ENCODE data around the gene BAIAP2L1.
A peak's percentile ranks its signal among the peaks of the same experiment; 100 is the strongest.

The BAIAP2L1 gene

DNA sequence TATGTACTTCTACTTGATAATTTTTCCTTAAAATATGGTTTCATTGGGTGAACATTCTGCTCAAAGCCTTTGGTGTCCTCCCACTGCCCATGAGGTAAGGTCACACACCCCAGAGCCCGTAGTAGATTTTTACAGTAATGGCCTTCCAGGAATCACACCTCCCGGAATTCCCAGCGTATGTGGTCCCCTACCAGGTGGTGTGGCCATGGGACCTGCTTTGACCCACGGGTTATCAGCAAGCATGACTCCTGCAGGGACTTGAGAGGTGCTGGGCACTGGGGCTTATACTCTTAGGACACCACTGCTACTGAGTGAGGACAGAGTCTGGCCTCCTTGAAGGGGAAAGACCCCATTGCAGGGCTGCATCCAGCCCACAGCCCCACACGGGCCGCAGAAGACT, 42.2 kb downstream of the BAIAP2L1 start:
- DNase-seq (ENCODE audit: low read depth, low spot score), result no peak

DNA sequence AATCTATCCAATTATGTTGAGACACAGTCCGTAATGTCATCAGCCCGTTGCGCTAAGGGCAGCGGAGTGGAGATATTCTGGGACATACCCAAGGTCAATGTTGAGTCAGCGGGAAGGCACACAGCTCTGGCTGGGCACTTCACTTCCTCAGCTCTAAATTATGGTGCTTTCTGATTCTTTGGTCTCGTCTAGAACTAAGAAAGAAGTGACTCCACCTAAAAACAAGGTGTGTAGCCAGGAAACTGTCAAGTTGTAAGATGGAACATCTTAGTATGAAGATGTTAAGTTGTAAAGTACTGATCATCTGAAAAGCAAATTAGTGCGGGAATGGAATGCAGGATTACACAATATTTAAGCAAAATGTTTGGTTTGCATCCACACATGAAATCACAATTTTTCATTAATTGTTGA, 43.1 kb downstream of the BAIAP2L1 start:
- DNase-seq (ENCODE audit: low read depth, low spot score), result peak; percentile 60

DNA sequence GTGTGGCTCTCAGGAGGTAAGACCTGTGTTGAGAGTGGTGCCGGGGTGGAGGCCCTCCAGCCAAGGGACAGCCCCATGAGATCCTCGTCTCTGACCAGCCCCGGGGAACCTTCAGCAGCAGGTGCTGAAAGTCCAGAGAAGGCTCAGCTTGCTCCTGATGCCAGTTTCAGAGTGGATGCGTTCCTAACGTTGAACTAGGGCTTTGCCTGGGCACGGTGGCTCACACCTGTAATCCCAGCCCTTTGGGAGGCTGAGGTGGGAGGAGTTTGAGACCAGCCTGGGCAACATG, 45.7 kb downstream of the BAIAP2L1 start:
- DNase-seq (ENCODE audit: low read depth, low spot score), result no peak

DNA sequence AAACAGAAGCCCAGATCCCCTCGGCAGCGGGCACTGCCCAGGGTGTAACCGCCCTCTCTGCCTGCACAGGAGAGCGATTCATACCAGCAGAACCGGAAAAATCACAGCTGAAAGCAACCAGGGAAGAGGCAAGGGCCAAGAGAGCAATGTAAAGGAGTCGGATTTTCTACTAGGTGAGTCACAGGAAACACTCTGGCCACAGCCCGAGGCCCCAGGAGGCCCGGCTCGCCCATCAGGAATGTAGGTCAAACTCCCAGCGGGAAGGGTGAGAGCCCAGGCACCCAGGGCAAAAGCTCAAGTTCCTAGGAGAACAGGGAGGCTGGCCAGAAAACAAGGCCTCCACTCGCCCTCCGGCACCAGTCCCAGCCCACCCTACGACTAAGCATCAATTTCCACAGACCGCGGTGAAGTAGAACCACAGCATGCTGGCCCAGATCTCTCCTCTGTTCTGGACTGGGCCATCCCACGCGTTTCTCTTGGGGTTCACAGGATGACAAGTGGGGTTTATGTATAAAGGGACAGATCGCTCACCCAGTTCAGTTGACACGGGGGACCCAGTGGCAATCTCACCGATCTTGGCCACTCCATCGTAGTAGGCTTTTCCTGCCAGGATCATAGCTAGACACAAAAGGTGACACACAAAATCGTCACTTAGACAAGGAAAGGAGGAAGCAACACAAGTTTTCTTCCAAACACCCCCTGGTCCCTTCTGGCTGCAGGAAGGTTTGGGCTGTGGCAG, 46.2 kb downstream of the BAIAP2L1 start:
- DNase-seq (ENCODE audit: low read depth, low spot score), result peak; percentile 89

DNA sequence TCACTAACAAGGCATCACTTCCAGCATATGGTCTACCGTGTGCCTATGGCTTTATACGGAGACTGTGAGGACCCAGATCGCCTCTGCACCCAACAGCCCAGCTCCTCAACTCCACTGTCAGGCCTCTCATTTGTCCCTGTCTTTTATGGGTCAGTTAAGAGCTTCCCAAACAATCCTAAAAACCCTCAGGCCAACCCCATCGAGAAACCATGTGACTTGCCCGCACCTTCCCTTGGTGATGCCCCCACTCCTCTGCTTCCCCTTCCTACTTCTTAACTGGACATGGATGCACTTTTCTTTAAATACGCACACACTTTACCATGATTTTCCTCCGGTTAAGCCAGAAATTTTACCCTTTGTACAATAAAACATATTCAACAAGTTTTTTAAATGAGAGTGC, 46.8 kb downstream of the BAIAP2L1 start:
- no peak for DNase-seq (ENCODE audit: low read depth, low spot score)

DNA sequence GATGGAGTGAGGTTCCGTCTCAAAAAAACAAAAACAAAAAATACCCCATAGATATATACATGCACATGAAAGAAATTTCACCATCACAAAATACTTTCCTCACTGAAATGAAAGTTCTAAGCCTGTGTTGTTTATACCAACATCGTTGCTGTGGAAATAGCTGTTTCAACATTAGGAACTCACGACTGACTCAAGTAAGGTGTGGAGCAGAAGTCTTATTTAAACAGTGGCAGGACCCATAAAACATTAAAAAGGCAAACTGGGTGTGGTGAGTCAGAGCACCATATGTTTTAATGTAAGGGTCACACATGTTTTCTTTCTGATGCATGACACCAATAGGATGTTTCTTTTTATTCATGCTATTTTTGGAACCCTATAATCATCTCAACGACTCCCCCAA, 48.3 kb downstream of the BAIAP2L1 start:
- DNase-seq (ENCODE audit: low read depth, low spot score), result peak; percentile 26

DNA sequence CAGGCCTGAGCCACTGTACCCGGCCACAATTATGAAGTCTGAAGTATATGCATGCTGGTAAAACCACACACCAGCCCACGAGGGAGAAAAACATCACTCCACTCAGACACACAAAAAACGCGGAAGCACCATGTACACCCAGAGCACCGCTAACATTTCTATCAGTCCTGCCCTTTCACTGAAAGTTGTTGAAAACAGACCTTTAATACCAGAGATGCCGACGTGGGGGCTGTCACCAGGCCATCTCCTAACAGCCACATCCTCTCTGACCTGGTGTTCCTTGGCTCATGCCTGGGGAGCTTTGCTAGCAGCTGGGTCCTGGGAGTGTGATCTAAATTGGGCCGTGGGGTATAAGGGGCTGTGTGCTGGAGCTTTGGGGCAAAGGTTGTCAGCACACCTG, 49.8 kb downstream of the BAIAP2L1 start:
- no peak for DNase-seq (ENCODE audit: low read depth, low spot score)

DNA sequence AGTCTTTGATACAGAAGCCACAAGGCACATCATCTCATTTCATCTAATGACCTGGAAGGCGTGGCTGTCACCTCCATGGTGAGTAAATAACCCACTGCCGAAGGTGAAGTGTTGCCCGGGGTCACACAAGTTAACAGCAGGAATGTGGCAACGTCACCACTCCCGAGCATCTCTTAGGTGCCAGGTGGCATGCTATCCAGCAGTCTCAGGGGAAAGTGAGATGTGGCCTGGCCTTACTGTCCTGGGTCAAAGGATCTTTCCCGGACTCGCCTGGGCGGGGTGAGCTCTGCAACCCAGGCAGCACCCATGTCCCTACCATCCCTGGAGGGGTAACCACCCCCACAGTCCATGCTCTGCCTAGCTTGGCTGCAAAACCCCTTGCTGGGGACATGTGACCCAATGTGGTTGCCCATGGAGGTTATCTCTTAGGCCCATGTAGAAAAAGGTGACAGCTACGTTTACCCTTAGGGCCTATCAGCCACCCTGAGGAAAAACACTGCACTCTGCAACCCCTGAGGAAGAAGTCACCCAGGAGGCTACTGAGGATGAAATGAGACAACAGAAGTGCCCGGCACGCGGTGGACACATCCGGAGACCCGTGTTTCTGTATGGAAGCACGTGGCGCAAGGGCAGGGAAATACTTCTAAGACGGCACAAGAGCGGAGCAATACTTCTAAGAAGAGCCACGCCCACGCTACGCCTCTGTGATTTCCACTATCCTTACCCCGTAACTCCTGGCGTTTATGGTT, 52.0 kb downstream of the BAIAP2L1 start:
- DNase-seq (ENCODE audit: low read depth, low spot score), result no peak

DNA sequence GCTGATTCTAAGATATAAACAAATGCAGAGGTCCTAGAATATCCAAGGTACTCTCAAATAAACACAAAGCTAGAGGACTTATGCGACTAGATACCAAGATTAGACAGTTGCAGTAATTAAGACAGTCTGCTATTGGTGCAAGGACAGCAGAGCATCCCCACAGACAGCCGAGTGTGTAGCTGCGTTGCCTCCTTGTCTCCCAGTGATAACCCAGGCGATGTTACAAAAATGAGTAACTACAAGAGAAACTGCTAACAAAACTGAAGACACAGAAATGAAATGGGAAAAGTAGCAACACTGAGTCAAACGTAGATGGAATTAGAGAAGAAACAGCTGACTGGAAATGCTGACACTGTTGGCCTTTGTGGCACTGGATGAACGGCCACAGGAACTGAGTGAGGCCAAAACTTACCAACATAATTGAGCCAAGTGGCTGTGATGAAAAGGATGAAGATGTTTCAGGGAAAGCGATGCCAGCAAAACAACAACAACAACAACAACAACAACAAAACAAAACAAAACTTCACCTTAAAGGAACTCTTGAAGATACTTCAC, 54.3 kb downstream of the BAIAP2L1 start:
- no peak for DNase-seq (ENCODE audit: low read depth, low spot score)

DNA sequence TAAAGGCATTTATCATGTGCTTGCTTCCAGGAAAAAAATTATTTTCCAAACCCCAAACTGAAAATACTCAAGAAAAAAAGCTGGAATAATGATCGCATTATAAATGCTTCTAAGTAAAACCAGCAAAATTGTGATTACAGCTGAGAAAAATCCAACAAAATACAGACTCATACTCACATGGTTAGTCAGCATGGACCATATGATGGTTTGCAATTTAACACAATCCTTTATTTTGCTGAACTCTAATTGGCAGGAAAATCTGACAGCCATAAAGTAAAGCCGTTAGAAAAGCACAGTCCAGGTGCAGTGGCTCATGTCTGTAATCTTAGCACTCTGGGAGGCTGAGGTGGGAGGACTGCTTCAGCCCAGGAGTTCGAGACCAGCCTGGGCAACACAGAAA, 59.8 kb downstream of the BAIAP2L1 start:
- peak; percentile 48 for DNase-seq (ENCODE audit: low read depth, low spot score)

DNA sequence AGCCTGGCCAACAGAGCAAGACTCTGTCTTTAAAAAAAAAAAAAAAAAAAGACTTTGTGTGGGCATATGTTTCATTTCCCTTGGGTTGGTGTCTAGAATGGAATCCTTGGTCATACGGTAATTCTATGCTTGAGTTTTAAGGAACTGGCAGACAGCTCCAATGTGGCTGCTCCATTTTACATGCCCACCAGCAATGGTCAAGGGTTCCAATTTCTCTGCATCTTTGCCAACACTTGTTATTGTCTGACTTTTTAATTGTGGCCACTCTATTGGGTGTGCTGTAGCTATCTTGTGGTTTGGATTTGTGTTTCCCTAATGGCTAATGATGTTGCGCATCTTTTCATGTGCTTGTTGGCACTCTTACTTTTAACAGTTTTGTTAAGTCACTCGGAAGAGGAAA, 61.8 kb downstream of the BAIAP2L1 start:
- no peak for DNase-seq (ENCODE audit: low read depth, low spot score)

DNA sequence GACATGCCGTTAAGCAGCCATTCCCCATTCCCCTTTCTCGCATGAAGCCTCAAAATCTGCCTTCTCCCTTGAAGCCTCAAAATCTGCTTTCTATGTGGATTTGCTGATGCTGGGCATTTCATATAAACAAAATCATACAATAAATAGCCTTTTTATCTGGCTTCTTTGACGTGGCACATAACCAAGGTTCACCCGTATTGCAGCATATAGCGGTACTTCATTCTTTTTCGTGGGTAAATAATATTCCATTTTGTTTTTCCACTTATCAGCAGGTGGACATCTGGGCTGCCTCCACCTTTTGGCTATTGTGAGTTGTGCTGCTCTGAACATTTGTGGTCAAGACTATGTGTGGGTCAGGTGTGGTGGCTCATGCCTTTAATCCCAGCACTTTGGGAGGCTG, 62.4 kb downstream of the BAIAP2L1 start:
- DNase-seq (ENCODE audit: low read depth, low spot score), result no peak

DNA sequence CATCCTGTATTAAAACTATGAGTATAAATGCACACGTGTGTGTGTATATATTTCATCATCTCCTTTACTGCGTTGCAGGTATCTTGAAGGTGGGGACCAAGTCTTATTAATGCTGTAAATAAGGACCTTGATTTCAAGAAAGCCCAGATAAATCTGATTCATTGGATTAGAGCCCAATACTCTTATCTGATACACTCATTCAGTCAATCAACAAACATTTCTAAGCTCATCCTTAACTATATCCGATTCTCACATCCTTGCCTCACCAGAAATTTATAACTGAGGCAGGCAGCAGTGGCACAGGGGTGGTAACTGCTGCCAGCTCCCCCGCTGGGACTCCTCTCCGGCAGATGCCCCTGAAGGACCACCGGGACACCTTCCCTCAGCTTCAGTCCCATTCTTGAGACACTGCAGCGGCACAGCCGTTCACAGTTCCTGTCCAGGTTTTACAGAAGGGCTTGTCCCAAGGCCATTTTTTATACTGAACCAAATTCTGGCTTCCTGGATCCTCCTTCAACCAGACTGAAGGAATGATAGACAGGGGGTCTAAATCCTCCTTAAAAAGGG, 65.4 kb downstream of the BAIAP2L1 start:
- no peak for DNase-seq (ENCODE audit: low read depth, low spot score)

DNA sequence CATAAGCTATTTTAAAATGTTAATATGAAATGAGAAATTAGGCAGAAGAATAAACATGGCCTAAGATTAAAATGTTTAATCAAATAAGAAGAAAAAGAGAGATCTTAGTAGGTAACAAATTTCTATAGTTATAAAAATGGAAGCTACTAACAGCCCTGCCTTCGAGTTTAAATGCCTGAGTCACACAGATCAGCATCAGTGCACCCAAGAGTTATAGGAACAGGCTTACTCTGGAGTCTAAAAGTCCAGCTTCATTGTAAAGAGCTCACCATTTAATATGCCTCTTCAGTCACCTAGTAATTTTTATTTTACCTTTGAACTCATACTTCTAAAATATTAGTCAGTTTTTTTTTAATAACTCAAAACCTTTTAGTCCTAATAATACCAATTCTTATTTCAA, 66.8 kb downstream of the BAIAP2L1 start:
- DNase-seq (ENCODE audit: low read depth, low spot score), result no peak

DNA sequence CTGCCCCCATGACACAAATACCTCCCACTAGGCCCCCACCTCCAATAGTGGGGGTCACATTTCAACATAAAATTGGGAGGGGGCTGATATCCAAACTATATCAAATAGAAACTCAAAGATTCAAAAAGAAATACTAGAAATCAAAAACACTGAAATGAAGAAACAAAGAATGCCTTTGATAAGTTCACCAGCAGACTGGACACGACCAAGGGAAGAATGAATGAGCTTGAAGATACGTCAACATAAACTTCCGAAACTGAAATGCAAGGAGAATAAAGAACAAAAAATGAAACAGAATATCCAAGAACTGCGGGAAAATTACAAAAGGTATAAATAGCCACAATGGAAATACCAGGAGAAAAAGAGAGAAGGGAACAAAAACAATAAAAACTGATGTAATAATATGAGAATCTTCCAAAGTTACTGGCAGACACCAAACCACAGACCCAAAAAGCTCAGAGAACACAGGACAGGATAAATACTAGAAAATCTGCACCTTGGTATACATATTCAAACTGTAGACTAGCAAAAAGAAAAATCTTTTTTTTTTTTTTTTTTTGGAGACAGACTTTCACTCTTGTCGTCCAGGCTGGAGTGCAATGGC, 69.9 kb downstream of the BAIAP2L1 start:
- no peak for DNase-seq (ENCODE audit: low read depth, low spot score)

DNA sequence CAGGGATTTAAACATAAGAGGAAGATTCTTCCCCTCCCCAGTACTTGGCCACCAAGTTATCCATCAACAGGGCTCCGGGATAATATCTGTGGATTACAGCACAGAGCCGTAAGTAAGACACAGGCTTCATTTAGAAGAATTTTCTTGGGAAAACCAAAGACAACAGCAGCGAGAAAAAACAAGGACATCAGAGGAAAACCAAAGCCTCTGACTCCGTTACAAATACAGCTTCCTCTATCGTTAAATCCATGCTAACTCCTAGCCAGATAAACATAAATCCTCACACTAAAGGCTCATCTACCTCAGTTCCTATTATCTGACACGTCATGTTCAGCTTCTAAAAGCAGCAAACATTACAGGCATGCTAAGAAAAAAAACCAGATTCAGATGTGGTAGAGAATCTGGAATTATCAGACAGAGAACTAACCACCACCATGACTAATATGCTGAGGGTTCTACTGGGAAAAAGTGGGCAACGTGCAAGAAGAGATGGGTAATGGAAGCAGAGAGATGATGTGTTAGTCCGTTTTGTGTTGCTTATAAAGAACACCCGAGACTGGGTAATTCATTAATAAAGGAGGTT, 71.0 kb downstream of the BAIAP2L1 start:
- peak; percentile 68 for DNase-seq (ENCODE audit: low read depth, low spot score)

DNA sequence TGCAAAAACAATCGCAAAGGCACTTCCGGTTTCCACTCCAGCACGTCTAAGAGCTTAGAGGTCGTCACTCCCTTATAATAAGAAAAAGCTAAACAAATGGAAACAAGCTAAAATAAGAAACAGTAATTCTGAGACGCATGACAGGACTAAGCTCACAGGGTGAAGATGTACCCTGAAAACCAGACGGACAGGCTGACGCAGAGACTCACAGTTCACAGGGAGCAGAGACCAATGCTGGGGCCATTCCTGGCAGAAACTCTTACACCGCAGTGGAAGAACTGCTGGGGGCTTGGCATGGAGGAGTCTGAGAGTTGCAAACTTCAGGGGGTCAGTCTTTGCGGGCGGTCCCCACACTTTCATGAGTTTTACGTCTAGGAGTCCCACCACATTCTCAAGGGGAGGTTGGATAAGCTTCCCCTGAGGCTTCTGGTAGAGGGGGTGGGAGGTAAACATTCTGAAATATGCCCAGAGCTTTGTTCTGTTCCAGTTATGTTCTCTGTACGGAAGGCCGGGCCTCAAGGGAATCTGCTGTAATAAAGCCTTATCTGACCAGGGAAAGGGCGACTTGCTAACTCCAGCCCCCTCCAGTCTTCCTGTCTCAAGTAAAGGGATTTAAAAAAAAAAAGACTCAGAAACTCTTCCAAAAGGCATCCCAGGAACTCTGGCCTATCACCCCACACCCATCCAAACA, 71.6 kb downstream of the BAIAP2L1 start:
- peak; percentile 33 for DNase-seq (ENCODE audit: low read depth, low spot score)

DNA sequence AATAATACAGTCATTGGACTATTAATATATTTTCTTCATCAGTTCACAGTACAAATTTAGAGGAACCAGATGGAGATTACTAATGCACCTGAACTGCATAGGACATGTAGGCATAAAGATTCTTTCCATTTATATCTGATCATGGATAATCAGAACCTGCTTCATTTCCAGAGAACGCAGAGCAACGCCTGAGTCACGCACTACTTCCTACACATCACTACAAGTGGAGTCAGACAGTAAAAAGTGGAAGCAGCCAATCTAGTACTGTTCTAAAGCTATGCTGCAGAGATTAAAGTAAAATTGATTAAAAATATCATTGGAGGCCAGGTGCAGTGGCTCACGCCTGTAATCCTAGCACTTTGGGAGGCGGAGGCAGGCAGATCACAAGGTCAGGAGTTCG, 76.1 kb downstream of the BAIAP2L1 start:
- no peak for DNase-seq (ENCODE audit: low read depth, low spot score)

DNA sequence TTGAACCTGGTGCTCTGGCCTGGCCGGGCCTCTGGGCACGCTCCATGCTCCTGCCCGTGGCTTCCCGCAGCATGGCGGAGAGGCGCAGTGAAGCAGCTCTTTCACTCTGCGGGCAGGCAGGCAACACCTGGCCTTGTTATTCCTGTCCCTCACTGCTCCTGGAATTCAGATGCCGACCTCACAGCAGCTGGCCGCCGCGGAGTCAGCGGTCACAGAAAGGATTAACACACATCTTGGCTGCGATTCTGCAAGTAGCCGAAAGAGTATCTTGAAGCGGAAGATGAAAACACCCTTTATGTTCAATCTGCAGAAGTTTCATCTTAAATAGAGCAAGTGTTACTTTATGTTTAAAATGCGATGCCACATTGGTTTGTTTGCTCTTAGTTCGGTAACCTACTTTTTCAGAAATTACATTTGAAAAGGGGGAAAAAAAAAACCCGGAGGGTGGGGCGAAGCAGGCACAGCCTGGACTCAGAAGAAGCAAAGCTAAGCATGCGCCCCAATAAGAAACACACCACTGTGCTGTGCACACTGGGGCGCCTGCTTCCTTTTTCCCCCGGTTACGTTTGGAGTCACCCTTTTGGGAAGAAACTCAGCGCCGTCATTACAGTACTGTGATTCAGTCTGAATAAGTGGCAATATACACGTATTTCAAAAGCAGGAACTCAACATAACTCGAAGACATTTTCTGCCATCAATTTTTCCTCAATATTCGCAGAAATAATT, 77.1 kb downstream of the BAIAP2L1 start:
- peak; percentile 72 for DNase-seq (ENCODE audit: low read depth, low spot score)

DNA sequence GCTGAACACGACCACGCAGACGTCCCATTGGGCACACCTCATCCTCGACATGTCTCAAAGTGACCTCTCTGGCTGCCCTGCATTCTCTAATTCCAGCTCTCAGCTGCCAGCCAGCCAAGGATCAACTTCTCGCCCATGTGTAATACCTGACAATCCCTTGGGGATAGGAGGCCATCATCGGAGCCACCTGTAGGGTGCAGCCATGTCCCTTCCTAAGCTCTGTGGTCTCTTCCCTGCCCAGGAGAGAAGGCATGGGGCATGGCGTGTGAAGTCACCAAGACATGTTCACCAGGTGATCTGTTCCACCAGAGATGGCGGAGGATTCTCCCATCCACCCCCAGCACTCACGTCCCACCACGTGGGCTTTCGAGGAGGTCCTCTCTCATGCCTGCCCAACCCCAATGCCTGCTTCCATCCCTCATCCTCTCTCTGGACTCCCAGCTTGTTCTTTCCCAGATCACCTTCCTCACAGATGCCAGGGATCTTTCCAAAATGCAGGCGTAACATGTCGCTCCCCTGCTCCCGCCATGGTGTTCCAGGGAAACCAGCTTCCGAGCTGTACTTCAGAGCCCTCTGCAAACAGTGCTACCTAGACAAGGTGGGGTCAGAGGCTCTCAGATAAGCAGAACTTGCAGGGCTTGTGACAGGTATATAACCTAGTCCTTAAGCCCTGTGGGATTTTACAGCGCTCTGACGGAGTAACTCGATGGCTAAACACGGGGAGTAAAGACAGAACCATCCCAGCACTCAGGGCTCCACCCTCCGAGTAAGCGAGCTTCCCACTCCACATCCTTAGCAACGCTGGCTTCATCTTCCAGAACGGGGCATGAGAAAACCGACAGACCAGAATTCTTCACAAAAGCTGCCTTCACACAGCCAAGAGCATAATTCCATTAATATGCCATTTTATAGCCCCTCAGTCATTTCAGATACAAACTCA, 78.3 kb downstream of the BAIAP2L1 start:
- DNase-seq (ENCODE audit: low read depth, low spot score), result no peak

Data from astrocyte of the hippocampus (primary cell).